K562 (cell line): ENCODE measurements around the gene PIGT. TPM values are rescaled to one million over a fixed set of nuclear protein-coding genes. Genes with fewer than 3 reads are reported as not detected.

Experiments
- BHLHE40 ChIP-seq: IDR thresholded peaks from 2 replicates; pipeline ENCODE4 v1.6.1; 2011; ENCODE audit warnings: low read length, improper control_type of control experiment
- CBFA2T3 ChIP-seq: fragments of 450-650 bp; IDR thresholded peaks from 2 replicates; pipeline ENCODE4 v1.6.1; 2017
- COPS2 ChIP-seq: fragments of 450-650 bp; conservative IDR thresholded peaks from 2 replicates; pipeline ENCODE4 v1.6.1; 2016; ENCODE audit warnings: mild to moderate bottlenecking, moderate library complexity
- CTCFL ChIP-seq: IDR thresholded peaks from 2 replicates; pipeline ENCODE4 v1.6.1; 2011; ENCODE audit warnings: borderline replicate concordance, low read depth, mild to moderate bottlenecking, moderate library complexity, low read length; ENCODE audit not compliant: insufficient read depth, poor library complexity, severe bottlenecking
- ETV5 ChIP-seq: sonication (generic); formaldehyde crosslinking; IDR thresholded peaks from 2 replicates; pipeline ENCODE4 v1.4.0; 2020; ENCODE audit warnings: low read depth, mild to moderate bottlenecking, missing genetic modification reagents
- FOXK1 ChIP-seq: sonication (generic); formaldehyde crosslinking; IDR thresholded peaks from 2 replicates; pipeline ENCODE4 v1.8.0; 2022; ENCODE audit warnings: missing genetic modification reagents, mild to moderate bottlenecking, borderline replicate concordance
- KAT2B ChIP-seq: IDR thresholded peaks from one replicate; pipeline ENCODE4 v1.6.1; 2012; ENCODE audit warnings: low read depth, mild to moderate bottlenecking, control low read depth, inconsistent platforms, low read length, moderate library complexity
- MCM5 ChIP-seq: fragments of 450-650 bp; IDR thresholded peaks from 2 replicates; pipeline ENCODE4 v1.6.1; 2016; ENCODE audit warnings: low read depth
- OTX1 ChIP-seq: fragments of 450-650 bp; formaldehyde crosslinking; IDR thresholded peaks from 2 replicates; pipeline ENCODE4 v1.4.0; 2022; ENCODE audit warnings: mild to moderate bottlenecking
- PHB2 ChIP-seq: fragments of 450-650 bp; IDR thresholded peaks from 2 replicates; pipeline ENCODE4 v1.6.1; 2017; ENCODE audit warnings: low read depth
- POLR2G ChIP-seq: fragments of 200-400 bp; formaldehyde crosslinking; IDR thresholded peaks from 2 replicates; pipeline ENCODE4 v1.6.1; 2017; ENCODE audit warnings: low read depth, mild to moderate bottlenecking, antibody characterized with exemption, low read length, moderate library complexity
- SMARCE1 ChIP-seq: fragments of 450-650 bp; IDR thresholded peaks from 2 replicates; pipeline ENCODE4 v1.7.1; 2016; ENCODE audit warnings: mild to moderate bottlenecking
- TSHZ1 ChIP-seq: fragments of 250-450 bp; sonication (Bioruptor Pico); IDR thresholded peaks from 2 replicates; pipeline ENCODE4 v1.4.0; 2020; ENCODE audit warnings: mild to moderate bottlenecking, moderate library complexity
- U2AF2 ChIP-seq: fragments of 200-400 bp; formaldehyde crosslinking; optimal IDR thresholded peaks from 2 replicates; pipeline ENCODE3; 2017; ENCODE audit warnings: low read depth, mild to moderate bottlenecking, low read length
- ZFP1 ChIP-seq: fragments of 450-650 bp; formaldehyde crosslinking; IDR thresholded peaks from 2 replicates; pipeline ENCODE4 v1.4.0; 2020; ENCODE audit warnings: mild to moderate bottlenecking, mixed read lengths
- ZNF695 ChIP-seq: fragments of 450-650 bp; formaldehyde crosslinking; IDR thresholded peaks from 2 replicates; pipeline ENCODE4 v1.4.0; 2020; ENCODE audit warnings: mild to moderate bottlenecking, moderate library complexity
- polyA plus RNA-seq, 8 experiments: library from polyadenylated mRNA; depleted of rRNA in 4 of 8; stranded (reverse) in 5 of 8; unstranded in 3 of 8; fragments of >200 nt; fragmentation: Nextera tagmentation in 2 of 8; fragmentation: Illumina TruSeq in 1 of 8; extraction: Ambion mirVana in 2 of 8; extraction: Trizol in 1 of 8; gene quantifications; 2 replicates each; pipeline versions ENCODE4 v1.2.1 to v1.2.3, GENCODE V29; 2011 to 2014; ENCODE audit warnings: inconsistent platforms in 1 of 8, missing spikeins in 1 of 8
- total RNA-seq, 7 experiments: library from RNA; depleted of rRNA in 6 of 7; stranded (reverse); fragments of >200 nt in 6 of 7; fragmentation: Illumina TruSeq in 2 of 7; extraction: Trizol in 2 of 7; gene quantifications; 2 replicates each; pipeline versions ENCODE4 v1.2.1 to v1.2.3, GENCODE V29; 2011 to 2021; ENCODE audit warnings: low replicate concordance in 1 of 7
- TF ChIP-seq, protein P1 (sequence below): fragments of 450-650 bp; IDR thresholded peaks from 2 replicates; pipeline ENCODE4 v1.6.1; 2018; ENCODE audit warnings: mild to moderate bottlenecking, low read depth; ENCODE audit not compliant: partially characterized antibody
- TF ChIP-seq, protein P2 (sequence below): sonication (generic); formaldehyde crosslinking; IDR thresholded peaks from 2 replicates; pipeline ENCODE4 v1.8.1; 2023; ENCODE audit warnings: mild to moderate bottlenecking, missing genetic modification reagents

The PIGT gene
- total and polyA plus RNA-seq, 9 of the 15 experiments (the other 6 are each of a cell fraction or from before 2014, with no cell fraction given), result 14.6 to 108 (median 46.9) TPM

DNA sequence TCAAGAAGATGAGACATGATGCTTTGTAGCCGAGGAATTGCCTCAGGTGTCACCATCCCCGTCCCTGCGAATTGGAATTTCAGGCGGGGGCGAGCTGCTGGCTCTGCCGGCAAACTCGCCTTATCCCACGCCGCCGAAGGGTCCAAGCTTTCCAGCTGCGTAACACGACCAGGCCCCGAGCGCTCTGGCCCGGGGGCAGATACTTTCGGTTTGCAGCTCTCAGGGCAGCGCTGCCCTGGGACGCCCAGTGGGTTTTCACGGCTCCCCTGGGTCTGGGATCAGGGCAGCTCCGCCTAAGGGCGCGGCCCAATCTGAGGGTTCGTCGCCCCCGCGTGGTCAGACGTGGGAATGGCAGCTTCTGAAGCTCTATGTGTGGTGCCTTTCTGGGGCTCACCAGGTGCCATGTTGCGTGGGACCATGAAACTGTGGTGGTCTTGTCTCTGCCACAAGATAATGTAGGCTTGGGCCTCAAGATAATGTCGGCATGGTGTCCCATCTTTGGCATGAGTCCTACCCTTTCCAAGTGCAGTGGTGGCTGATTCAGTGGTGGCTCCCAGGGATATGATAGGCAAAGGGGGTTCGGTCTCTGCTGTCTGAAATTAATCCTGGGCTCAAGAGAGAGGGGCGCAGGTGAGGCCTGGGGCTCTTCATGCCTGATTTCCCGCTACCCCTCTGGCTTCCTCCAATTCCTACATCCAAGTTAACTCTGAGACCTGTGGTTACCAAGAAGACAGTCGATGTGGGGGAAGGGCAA is 21.0 kb downstream of the PIGT start (continued):
- TF ChIP-seq SMARCE1 (no peak), MCM5 (no peak), OTX1 (CRISPR knock-in tag) (no peak), ETV5 (CRISPR knock-in tag) (peak; percentile 60; the same call in 1 of the 2 replicates), POLR2G (peak; percentile 69), COPS2 (no peak), TSHZ1 (CRISPR knock-in tag) (no peak), CTCFL (no peak), PHB2 (no peak), CBFA2T3 (no peak), FOXK1 (no peak), KAT2B (no peak), BHLHE40 (no peak), ZFP1 (no peak), ZNF695 (no peak), U2AF2 (no peak)
- TF ChIP-seq, protein P1, sequence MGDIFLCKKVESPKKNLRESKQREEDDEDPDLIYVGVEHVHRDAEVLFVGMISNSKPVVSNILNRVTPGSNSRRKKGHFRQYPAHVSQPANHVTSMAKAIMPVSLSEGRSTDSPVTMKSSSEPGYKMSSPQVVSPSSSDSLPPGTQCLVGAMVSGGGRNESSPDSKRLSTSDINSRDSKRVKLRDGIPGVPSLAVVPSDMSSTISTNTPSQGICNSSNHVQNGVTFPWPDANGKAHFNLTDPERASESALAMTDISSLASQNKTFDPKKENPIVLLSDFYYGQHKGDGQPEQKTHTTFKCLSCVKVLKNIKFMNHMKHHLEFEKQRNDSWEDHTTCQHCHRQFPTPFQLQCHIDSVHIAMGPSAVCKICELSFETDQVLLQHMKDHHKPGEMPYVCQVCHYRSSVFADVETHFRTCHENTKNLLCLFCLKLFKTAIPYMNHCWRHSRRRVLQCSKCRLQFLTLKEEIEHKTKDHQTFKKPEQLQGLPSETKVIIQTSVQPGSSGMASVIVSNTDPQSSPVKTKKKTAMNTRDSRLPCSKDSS, result no peak
- TF ChIP-seq, protein P2, sequence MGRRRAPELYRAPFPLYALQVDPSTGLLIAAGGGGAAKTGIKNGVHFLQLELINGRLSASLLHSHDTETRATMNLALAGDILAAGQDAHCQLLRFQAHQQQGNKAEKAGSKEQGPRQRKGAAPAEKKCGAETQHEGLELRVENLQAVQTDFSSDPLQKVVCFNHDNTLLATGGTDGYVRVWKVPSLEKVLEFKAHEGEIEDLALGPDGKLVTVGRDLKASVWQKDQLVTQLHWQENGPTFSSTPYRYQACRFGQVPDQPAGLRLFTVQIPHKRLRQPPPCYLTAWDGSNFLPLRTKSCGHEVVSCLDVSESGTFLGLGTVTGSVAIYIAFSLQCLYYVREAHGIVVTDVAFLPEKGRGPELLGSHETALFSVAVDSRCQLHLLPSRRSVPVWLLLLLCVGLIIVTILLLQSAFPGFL, result no peak
